BE2C (cell line): ENCODE data around the gene DCBLD2. TPM values are rescaled to one million over a fixed set of nuclear protein-coding genes. Genes with fewer than 3 reads are reported as not detected.

Experiments
- DNase-seq: peaks from one replicate; pipeline ENCODE4 v3.0.0-alpha.2; 2020
- H3K27me3 ChIP-seq: fragments of 250-450 bp; sonication (Bioruptor Pico); 2 replicates; pipeline ENCODE4 v1.5.1; 2020; ENCODE audit warnings: mild to moderate bottlenecking
- H3K36me3 ChIP-seq: fragments of 250-450 bp; sonication (Bioruptor Pico); 2 replicates; pipeline ENCODE4 v1.5.1; 2020; ENCODE audit warnings: mild to moderate bottlenecking
- H3K4me1 ChIP-seq: fragments of 250-450 bp; sonication (Bioruptor Pico); 2 replicates; pipeline ENCODE4 v1.5.1; 2020
- H3K4me3 ChIP-seq: 2 replicates; pipeline ENCODE4 v1.5.1; 2011; ENCODE audit warnings: low read depth, low read length
- H3K9me3 ChIP-seq: fragments of 250-450 bp; sonication (Bioruptor Pico); 2 replicates; pipeline ENCODE4 v1.5.1; 2020
- polyA plus RNA-seq: library from polyadenylated mRNA; unstranded; fragments of >200 nt; gene quantifications from one replicate; pipeline ENCODE4 v1.2.1, GENCODE V29; 2012; ENCODE audit warnings: low read depth, missing spikeins; ENCODE audit not compliant: insufficient read length, insufficient read depth
- TF ChIP-seq, protein P1 (sequence below): IDR thresholded peaks from 2 replicates; pipeline ENCODE4 v1.5.1; 2012; ENCODE audit warnings: mild to moderate bottlenecking, low read depth, low read length

The DCBLD2 gene, protein sequence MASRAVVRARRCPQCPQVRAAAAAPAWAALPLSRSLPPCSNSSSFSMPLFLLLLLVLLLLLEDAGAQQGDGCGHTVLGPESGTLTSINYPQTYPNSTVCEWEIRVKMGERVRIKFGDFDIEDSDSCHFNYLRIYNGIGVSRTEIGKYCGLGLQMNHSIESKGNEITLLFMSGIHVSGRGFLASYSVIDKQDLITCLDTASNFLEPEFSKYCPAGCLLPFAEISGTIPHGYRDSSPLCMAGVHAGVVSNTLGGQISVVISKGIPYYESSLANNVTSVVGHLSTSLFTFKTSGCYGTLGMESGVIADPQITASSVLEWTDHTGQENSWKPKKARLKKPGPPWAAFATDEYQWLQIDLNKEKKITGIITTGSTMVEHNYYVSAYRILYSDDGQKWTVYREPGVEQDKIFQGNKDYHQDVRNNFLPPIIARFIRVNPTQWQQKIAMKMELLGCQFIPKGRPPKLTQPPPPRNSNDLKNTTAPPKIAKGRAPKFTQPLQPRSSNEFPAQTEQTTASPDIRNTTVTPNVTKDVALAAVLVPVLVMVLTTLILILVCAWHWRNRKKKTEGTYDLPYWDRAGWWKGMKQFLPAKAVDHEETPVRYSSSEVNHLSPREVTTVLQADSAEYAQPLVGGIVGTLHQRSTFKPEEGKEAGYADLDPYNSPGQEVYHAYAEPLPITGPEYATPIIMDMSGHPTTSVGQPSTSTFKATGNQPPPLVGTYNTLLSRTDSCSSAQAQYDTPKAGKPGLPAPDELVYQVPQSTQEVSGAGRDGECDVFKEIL
- 10.5 TPM for polyA plus RNA-seq

DNA sequence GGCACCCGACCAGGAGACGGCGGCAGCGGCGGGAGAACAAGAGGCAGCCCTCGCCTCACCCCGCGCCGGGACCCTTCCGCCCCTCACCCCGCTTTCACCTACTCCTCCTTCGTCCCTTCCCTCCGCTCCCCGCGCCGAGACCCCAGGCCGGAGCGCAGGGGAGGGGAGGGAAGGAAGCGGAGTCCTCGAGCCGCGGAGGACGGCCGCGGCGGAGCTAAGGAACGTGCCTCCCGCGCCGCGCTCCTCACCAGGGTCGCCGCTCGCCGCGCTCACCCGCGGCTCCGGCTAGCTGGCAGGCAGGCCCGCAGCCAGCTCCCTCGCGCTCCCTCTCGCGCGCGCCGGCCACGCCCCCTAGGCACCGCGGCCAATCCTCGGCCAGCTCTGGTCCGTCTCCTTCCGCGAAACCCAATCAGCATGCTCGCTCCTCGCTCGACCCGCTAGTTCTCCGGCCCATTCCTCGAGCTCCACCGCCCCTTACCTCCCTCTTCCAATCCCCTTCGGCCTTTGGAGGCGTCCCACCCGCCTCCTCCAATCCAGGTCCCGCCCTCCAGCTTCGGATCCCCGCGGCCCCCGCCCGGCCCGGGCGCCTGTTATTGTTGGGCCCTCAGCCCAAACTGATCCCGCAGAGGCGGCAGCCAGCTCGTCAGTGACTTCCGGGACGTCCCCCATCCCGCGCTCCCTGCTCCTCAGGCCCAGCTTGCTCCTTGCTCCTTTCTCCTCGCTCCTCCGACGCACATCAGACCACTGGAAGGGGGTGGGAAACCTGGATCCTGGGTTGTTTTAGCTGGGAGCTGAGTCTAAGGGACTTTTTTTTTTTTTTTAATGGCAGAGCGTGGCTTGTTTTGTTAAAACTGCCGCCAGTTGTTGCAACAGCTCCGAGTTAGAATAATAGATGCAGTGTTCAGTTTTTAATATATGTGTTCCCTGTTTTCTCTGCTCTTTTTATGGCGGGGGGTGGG, at the start of gene DCBLD2:
Gene DCBLD2, minus strand, starts transcription at position 304 of the 959 bp plus-strand sequence. CDS start 369 bp downstream, outside the sequence.
- TF ChIP-seq, protein P1, sequence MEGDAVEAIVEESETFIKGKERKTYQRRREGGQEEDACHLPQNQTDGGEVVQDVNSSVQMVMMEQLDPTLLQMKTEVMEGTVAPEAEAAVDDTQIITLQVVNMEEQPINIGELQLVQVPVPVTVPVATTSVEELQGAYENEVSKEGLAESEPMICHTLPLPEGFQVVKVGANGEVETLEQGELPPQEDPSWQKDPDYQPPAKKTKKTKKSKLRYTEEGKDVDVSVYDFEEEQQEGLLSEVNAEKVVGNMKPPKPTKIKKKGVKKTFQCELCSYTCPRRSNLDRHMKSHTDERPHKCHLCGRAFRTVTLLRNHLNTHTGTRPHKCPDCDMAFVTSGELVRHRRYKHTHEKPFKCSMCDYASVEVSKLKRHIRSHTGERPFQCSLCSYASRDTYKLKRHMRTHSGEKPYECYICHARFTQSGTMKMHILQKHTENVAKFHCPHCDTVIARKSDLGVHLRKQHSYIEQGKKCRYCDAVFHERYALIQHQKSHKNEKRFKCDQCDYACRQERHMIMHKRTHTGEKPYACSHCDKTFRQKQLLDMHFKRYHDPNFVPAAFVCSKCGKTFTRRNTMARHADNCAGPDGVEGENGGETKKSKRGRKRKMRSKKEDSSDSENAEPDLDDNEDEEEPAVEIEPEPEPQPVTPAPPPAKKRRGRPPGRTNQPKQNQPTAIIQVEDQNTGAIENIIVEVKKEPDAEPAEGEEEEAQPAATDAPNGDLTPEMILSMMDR: no peak
- no peaks in the 10 kb centered on the region for H3K27me3 ChIP-seq
- peak within 1 kb of the TSS; percentile 89 for H3K4me3 ChIP-seq
- no peaks in the 10 kb centered on the region for H3K9me3 ChIP-seq
- peak; percentile 98 for DNase-seq
- H3K4me1 ChIP-seq: peaks cover 8% of the 10 kb centered on the region
- no peaks in the 10 kb centered on the region for H3K36me3 ChIP-seq

DNA sequence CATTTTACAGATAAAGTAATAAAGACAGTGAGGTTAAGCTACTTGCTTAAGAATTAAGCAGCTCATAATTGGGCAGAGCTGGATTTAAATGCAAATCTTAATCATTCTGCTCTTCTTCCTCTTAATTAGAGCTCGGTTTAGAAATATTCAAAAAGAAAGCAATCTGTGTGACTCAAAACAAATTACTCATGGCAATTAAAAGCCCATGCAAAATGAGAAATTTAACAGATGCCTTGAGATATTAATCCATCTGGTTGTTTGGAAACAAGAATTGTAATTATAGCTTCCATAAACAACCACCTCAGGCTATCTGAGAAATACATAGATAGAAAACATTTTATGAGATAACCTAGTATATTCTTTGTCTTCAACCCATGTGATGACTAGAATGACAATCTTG, 44.2 kb upstream of the DCBLD2 start:
- peaks cover 3% of the 10 kb centered on the region; the same call in 1 of the 2 replicates for H3K4me1 ChIP-seq
- no peak for DNase-seq
- H3K36me3 ChIP-seq: no peaks in the 10 kb centered on the region
- H3K9me3 ChIP-seq: no peaks in the 10 kb centered on the region
- no peaks in the 10 kb centered on the region for H3K27me3 ChIP-seq
- TF ChIP-seq, protein P1: no peak
- H3K4me3 ChIP-seq: no peak overlapping the region

DNA sequence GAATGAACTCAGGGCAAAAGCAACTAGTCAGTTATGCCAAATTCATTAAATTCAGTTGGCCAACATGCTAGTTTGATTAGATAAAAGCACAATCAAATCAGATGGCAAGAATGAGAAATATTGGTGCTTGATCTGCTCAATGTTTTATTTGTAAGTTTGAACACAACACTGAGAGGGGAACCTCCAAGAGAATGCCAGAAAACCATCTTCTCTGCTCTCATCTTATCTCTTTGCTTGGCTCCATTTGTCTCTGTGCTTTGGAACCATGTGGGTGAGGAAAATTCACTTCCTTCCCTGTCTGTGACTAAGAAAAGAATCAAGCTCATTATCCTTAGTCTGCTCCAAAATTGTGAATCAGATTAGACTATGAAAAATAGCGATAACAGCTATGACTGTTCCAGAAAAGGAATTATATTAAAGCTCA, 43.6 kb upstream of the DCBLD2 start:
- H3K4me1 ChIP-seq: peaks cover 3% of the 10 kb centered on the region; the same call in 1 of the 2 replicates
- no peak overlapping the region for H3K4me3 ChIP-seq
- no peak for DNase-seq
- TF ChIP-seq, protein P1: no peak
- no peaks in the 10 kb centered on the region for H3K9me3 ChIP-seq
- no peaks in the 10 kb centered on the region for H3K36me3 ChIP-seq
- no peaks in the 10 kb centered on the region for H3K27me3 ChIP-seq

DNA sequence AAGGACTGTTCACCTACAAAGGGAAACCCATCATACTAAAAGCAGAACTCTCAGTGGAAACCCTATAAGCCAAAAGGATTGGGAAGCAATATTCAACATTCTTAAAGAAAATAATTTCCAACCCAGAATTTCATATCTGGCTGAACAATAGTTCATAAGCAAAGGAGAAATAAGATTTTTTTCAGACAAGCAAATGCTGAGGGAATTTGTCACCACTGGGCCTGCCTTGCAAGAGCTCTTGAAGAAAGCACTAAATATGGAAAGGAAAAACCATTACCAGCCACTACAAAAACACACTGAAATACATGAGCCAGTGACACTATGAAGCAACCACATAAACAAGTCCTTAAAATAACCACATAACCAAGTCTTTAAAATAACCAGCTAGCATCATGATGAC, 28.9 kb upstream of the DCBLD2 start:
- Histone ChIP-seq H3K4me1 (no peaks in the 10 kb centered on the region), H3K9me3 (no peaks in the 10 kb centered on the region; the same call in 1 of the 2 replicates), H3K4me3 (no peak overlapping the region), H3K27me3 (no peaks in the 10 kb centered on the region), H3K36me3 (no peaks in the 10 kb centered on the region)
- TF ChIP-seq, protein P1: no peak
- no peak for DNase-seq

DNA sequence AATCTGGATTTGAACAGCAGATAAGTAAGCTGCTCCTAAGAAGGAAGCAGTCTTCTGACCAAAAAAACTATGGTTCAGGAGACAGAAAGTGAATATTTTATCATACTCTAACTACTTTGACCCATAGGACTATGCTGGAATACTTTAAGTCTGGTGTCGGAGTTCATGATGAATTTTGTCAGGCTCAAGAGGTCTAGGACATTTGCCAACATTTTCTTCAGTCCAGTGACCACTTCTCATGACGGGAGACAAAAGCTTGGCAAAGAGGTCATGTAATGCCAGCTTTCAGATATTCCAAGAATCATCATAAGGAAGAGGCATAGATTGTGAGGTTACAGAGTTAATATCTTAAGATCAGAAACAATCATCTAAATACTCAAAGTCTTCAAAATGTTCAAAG, 20.5 kb upstream of the DCBLD2 start:
- no peak overlapping the region for H3K4me3 ChIP-seq
- no peaks in the 10 kb centered on the region for H3K27me3 ChIP-seq
- TF ChIP-seq, protein P1: no peak
- H3K36me3 ChIP-seq: no peaks in the 10 kb centered on the region
- no peaks in the 10 kb centered on the region for H3K4me1 ChIP-seq
- DNase-seq: no peak
- H3K9me3 ChIP-seq: no peaks in the 10 kb centered on the region
